RWPE2 (cell line): ENCODE results near the gene ADSS1.
A peak's percentile ranks its signal among the peaks of the same experiment; 100 is the strongest.
"Not testable (repeated sequence)": the region's sequence is repeated elsewhere in the genome, so short reads cannot be mapped to it uniquely, and the experiment has no call there.

Experiments used
- ATAC-seq: fragments of 200-7000 bp; cut with Tn5 transposase; 3 replicates; pipeline ENCODE4 v1.9.1; 2021; ENCODE audit warnings: low read depth
- DNase-seq: peaks from one replicate; pipeline ENCODE4 v3.0.0-alpha.2; 2020; ENCODE audit warnings: low spot score
- H3K27ac ChIP-seq: fragments of 450-650 bp; 2 replicates; pipeline ENCODE4 v1.5.1; 2017; ENCODE audit warnings: mild to moderate bottlenecking; ENCODE audit not compliant: poor library complexity, severe bottlenecking
- H3K27me3 ChIP-seq: fragments of 250-450 bp; sonication (Bioruptor Pico); 2 replicates; pipeline ENCODE4 v1.5.1; 2021; ENCODE audit warnings: mild to moderate bottlenecking, moderate library complexity; ENCODE audit not compliant: insufficient read depth, poor library complexity, severe bottlenecking
- H3K36me3 ChIP-seq: fragments of 250-450 bp; sonication (Bioruptor Pico); 2 replicates; pipeline ENCODE4 v1.5.1; 2020; ENCODE audit warnings: low read depth, mild to moderate bottlenecking, moderate library complexity
- H3K4me1 ChIP-seq: fragments of 250-450 bp; sonication (Bioruptor Pico); 2 replicates; pipeline ENCODE4 v1.5.1; 2021; ENCODE audit warnings: mild to moderate bottlenecking, moderate library complexity; ENCODE audit not compliant: insufficient read depth, poor library complexity, severe bottlenecking
- H3K4me3 ChIP-seq: fragments of 250-450 bp; sonication (Bioruptor Pico); 2 replicates; pipeline ENCODE4 v1.5.1; 2021; ENCODE audit warnings: mild to moderate bottlenecking, moderate library complexity; ENCODE audit not compliant: severe bottlenecking
- H3K9me3 ChIP-seq: fragments of 250-450 bp; sonication (Bioruptor Pico); 2 replicates; pipeline ENCODE4 v1.5.1; 2021; ENCODE audit warnings: mild to moderate bottlenecking, moderate library complexity; ENCODE audit not compliant: severe bottlenecking
- TF ChIP-seq, protein P1 (sequence below): fragments of 450-650 bp; IDR thresholded peaks from one replicate; pipeline ENCODE4 v1.5.1; 2017; ENCODE audit warnings: mild to moderate bottlenecking, moderate library complexity; ENCODE audit not compliant: poor library complexity, severe bottlenecking

ADSS1 gene

DNA sequence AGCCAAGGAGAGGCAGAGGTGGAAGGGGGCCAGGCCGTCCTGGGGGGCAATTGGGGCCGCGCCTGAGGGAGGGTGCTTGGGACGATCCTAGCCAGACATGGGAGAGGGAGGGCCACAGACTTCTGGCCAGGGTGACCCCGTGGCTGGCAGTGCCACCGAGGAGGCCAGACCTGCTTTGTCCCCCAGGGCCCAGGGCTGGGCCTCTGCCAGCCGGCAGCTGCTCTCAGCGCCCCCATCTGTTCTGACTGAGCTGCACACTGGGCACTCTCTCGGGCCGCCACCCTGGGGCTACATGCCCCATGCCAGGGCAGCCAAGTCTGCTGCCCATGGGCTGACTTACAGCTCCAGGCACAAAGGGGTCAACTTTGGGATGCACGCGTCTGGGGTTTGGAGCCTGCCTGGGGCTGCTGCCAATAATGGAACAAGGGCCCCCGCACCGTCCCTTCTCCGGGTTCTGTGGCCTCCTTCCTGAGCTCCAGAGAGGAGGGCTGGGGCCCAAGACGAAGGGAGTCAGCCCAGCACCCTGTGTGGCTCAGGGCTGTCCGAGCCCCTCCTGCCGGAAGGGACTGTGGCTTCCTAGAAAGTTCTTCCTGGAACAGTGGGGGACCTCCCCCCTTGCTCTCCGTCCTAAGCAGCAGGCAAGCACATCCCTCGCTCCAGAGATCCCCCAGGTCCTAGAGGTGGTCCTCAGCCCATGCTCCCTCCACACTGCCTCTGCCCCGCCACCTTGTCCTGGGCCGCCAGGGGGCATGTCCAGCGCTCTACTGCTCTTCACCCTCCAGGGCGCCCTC, 1.1 kb downstream of the ADSS1 start:
- TF ChIP-seq, protein P1, sequence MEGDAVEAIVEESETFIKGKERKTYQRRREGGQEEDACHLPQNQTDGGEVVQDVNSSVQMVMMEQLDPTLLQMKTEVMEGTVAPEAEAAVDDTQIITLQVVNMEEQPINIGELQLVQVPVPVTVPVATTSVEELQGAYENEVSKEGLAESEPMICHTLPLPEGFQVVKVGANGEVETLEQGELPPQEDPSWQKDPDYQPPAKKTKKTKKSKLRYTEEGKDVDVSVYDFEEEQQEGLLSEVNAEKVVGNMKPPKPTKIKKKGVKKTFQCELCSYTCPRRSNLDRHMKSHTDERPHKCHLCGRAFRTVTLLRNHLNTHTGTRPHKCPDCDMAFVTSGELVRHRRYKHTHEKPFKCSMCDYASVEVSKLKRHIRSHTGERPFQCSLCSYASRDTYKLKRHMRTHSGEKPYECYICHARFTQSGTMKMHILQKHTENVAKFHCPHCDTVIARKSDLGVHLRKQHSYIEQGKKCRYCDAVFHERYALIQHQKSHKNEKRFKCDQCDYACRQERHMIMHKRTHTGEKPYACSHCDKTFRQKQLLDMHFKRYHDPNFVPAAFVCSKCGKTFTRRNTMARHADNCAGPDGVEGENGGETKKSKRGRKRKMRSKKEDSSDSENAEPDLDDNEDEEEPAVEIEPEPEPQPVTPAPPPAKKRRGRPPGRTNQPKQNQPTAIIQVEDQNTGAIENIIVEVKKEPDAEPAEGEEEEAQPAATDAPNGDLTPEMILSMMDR = peak; percentile 47
- no peak for DNase-seq
- peak overlapping the region; percentile 76 for H3K4me3 ChIP-seq

DNA sequence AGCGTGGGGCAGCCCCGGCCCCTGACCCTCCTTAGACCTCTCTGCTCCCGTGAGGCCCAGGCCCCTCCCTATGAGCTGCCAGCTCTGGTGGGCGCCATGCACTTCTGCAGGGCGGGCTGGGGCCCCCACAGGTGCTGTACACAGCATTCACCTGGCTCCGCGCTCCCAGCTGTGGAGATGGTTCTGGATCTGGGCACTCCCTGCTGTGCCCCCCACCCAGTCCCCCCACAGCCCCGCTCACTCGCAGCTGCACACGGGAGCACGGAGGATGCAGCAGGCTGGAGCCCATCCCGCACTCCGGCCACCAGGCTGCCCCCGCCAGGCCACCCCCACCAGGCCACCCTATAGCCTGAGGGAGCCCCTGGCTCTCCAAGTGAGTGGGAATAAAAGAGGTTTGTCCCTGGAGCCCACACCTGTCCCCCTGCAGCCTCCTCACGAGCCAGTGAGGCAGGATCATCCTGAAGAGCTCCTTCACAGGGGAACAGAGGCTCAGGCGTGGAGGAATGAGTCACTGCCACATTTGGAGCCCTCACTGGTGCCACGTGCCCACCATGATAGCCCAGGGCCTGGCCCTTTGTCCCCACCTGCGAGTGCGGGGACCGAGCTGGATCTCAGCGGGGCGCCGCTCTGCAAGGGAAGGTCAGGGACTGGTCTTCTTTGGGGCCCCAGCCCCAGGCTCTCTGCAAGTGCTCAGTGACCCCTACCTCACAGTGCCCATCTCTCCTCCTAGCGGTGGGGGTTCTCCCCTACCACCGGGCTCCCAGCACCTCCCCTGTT, 1.9 kb downstream of the ADSS1 start:
- no peak overlapping the region for H3K27ac ChIP-seq
- H3K27me3 ChIP-seq = no peaks in the 10 kb centered on the region
- no peaks in the 10 kb centered on the region for H3K9me3 ChIP-seq
- peaks cover 5% of the 10 kb centered on the region for H3K36me3 ChIP-seq
- no peaks in the 10 kb centered on the region for H3K4me1 ChIP-seq
- DNase-seq = no peak
- H3K4me3 ChIP-seq = no peak overlapping the region
- ATAC-seq = no peak
- TF ChIP-seq, protein P1 = no peak

More for the DNA sequence above, 1.1 kb downstream of the ADSS1 start:
- no peaks in the 10 kb centered on the region for H3K27me3 ChIP-seq
- H3K9me3 ChIP-seq = no peaks in the 10 kb centered on the region
- H3K4me1 ChIP-seq = no peaks in the 10 kb centered on the region
- ATAC-seq = peak; percentile 6
- H3K27ac ChIP-seq = peak overlapping the region; percentile 47
- H3K36me3 ChIP-seq = peaks cover 5% of the 10 kb centered on the region

DNA sequence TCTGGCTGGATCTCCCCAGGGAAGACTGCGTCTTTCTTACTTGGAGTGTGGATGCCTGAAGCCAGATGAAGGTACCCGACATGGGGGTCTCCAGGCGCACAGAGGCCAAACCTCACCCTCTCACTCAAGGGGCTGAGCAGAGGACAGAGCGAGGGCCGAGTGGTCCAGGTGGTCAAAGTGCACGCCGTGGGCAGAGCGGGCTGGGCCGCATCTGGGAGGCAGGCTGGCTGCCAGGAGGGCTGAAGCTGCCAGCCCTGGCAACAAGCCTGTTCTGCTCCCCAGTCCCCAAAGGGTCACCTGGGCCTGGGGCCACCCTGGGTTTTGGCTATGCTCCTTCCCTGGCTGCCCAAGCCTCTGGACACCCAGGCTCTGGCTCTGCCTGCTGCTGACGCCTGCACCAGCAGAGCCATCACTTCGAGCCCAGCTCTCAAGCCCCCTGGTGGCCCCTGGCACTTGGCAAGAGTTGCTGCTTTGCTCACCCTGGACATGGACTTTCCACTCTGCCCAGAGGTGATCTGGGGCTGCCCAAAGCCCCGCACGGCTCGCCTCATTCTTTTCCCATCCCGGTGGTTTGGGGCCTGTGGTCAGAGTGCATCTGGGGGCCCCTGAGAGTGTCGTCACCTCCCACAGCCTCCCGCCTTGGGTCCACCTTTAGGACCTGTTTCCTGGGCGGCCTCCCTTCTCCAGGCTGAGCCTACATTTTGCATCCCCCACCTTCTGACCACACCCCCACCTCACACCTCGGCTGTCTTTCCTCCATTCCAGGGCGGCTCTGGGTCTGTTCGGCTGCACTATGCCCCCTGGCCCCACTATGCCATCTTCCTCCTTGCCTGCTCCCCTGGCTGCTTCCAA, 2.8 kb downstream of the ADSS1 start:
- Histone ChIP-seq H3K4me1 (peaks cover under 1% of the 10 kb centered on the region), H3K36me3 (peaks cover under 1% of the 10 kb centered on the region), H3K27ac (no peak overlapping the region), H3K27me3 (no peaks in the 10 kb centered on the region), H3K9me3 (no peaks in the 10 kb centered on the region), H3K4me3 (no peak overlapping the region)
- DNase-seq = no peak
- no peak for ATAC-seq
- TF ChIP-seq, protein P1 = no peak

DNA sequence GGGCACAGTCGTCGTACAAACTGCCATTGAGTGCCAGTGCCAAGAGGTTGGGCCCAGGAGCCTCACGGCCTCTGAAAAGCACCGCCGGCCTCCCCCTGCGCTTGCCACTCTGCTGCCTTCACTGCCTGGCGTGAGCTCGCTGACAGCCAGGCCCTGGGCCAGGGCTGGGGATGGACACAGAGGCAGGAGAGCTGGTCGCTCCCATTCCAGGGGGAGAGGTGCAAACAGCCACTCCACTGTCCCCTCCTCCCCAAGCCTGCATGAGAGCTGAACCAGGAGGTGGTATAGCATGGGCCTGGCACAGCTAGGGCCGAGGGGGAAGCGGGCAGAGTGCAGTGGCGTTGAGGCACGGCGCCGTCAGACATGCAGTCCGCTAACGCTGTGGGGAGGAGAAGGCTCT, 4.6 kb downstream of the ADSS1 start:
- DNase-seq (no peak), ATAC-seq (no peak)
- peaks cover 18% of the 10 kb centered on the region for H3K4me1 ChIP-seq
- no peaks in the 10 kb centered on the region for H3K9me3 ChIP-seq
- no peaks in the 10 kb centered on the region for H3K27me3 ChIP-seq
- no peak overlapping the region for H3K27ac ChIP-seq
- TF ChIP-seq, protein P1 = no peak
- no peaks in the 10 kb centered on the region for H3K36me3 ChIP-seq
- H3K4me3 ChIP-seq = no peak overlapping the region

DNA sequence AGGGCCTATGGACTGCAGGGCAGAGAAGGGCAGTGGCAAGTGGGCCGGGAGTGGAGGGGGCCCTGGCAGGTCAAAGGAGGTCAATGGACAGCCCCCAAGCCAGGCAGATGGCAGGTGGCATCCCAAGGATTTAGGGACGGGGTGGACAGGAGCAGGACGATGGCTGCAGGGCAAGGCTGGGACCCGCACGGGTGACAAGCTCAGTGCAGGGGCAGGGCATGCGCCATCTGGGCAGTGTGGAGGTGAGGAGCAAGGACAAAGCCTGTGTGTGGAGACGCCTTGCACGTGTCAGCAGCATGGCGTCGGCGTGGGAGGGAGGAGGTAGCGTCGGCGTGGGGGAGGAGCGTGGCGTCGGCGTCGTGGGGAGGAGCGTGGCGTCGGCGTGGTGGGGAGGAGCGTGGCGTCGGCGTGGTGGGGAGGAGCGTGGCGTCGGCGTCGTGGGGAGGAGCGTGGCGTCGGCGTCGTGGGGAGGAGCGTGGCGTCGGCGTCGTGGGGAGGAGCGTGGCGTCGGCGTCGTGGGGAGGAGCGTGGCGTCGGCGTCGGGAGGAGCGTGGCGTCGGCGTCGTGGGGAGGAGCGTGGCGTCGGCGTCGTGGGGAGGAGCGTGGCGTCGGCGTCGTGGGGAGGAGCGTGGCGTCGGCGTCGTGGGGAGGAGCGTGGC, 5.3 kb downstream of the ADSS1 start:
- peaks cover 25% of the 10 kb centered on the region for H3K4me1 ChIP-seq

More for the DNA sequence above, 5.3 kb downstream of the ADSS1 start:
- not testable (repeated sequence) for H3K27ac ChIP-seq, H3K4me3 ChIP-seq, H3K27me3 ChIP-seq, DNase-seq, H3K9me3 ChIP-seq, ATAC-seq, H3K36me3 ChIP-seq
